Chondrocyte (in vitro differentiated cells): ENCODE measurements around the gene ATP2B2. TPM values are rescaled to one million over a fixed set of nuclear protein-coding genes. Genes with fewer than 3 reads are reported as not detected.
A peak's percentile ranks its signal among the peaks of the same experiment; 100 is the strongest.

Experiments used
- DNase-seq: peaks from one replicate; pipeline ENCODE4 v3.0.0; 2021; ENCODE audit warnings: mixed read lengths, low spot score
- H3K27ac Mint-ChIP-seq: one replicate; pipeline ENCODE4 v1.8.0; 2021; ENCODE audit warnings: mild to moderate bottlenecking, moderate library complexity, mixed read lengths; ENCODE audit not compliant: unreplicated experiment
- H3K27me3 Mint-ChIP-seq: 2 replicates; pipeline ENCODE4 v1.8.0; 2021; ENCODE audit warnings: low read depth, mixed read lengths
- H3K36me3 Mint-ChIP-seq: 2 replicates; pipeline ENCODE4 v1.8.0; 2021; ENCODE audit warnings: low read depth, mixed read lengths
- H3K4me1 Mint-ChIP-seq: 2 replicates; pipeline ENCODE4 v1.8.0; 2021; ENCODE audit warnings: low read depth, mild to moderate bottlenecking, mixed read lengths
- H3K4me3 Mint-ChIP-seq: one replicate; pipeline ENCODE4 v1.8.0; 2021; ENCODE audit warnings: mild to moderate bottlenecking, moderate library complexity, mixed read lengths; ENCODE audit not compliant: unreplicated experiment
- H3K9me3 Mint-ChIP-seq: 2 replicates; pipeline ENCODE4 v1.8.0; 2021; ENCODE audit warnings: low read depth, mixed read lengths
- CTCF ChIP-seq: fragments of 200-600 bp; sonication (generic); IDR thresholded peaks from 2 replicates; pipeline ENCODE4 v1.5.0; 2021; ENCODE audit warnings: antibody characterized with exemption, mild to moderate bottlenecking, moderate library complexity
- total RNA-seq: library from RNA; stranded (reverse); gene quantifications from 3 replicates; pipeline ENCODE4 v1.2.1, GENCODE V29; 2021

ATP2B2 gene
- total RNA-seq, 1 donor from 2014 or later: 0.25 TPM

- H3K27me3 Mint-ChIP-seq: peaks cover 32% of the 10 kb centered on the region
- peaks cover 5% of the 10 kb centered on the region for H3K4me1 Mint-ChIP-seq
- H3K27ac Mint-ChIP-seq: no peak overlapping the region
- DNase-seq: peak; percentile 37
- H3K36me3 Mint-ChIP-seq: no peaks in the 10 kb centered on the region
- no peaks in the 10 kb centered on the region for H3K9me3 Mint-ChIP-seq
- TF ChIP-seq CTCF: no peak
- H3K4me3 Mint-ChIP-seq: no peak overlapping the region
Observed at GRCh38 chr3:10502185-10502880, 3.1 kb downstream of the ATP2B2 start.

GRCh38 chr3:10501664-10502052, 3.7 kb downstream of the ATP2B2 start:
- Mint-ChIP-seq H3K4me1 (peaks cover 5% of the 10 kb centered on the region), H3K27ac (no peak overlapping the region), H3K4me3 (no peak overlapping the region), H3K9me3 (no peaks in the 10 kb centered on the region), H3K27me3 (peaks cover 35% of the 10 kb centered on the region), H3K36me3 (no peaks in the 10 kb centered on the region)
- DNase-seq: no peak
- TF ChIP-seq CTCF: no peak

GRCh38 chr3:10500717-10501663, 4.4 kb downstream of the ATP2B2 start:
- TF ChIP-seq CTCF: no peak
- Mint-ChIP-seq H3K36me3 (no peaks in the 10 kb centered on the region), H3K27me3 (peaks cover 42% of the 10 kb centered on the region), H3K4me3 (no peak overlapping the region), H3K9me3 (no peaks in the 10 kb centered on the region), H3K4me1 (peaks cover 5% of the 10 kb centered on the region), H3K27ac (no peak overlapping the region)
- DNase-seq: no peak

- H3K36me3 Mint-ChIP-seq: no peaks in the 10 kb centered on the region
- no peak for TF ChIP-seq CTCF
- no peak for DNase-seq
- H3K27me3 Mint-ChIP-seq: peaks cover 38% of the 10 kb centered on the region
- H3K4me3 Mint-ChIP-seq: no peak overlapping the region
- no peaks in the 10 kb centered on the region for H3K4me1 Mint-ChIP-seq
- H3K27ac Mint-ChIP-seq: no peak overlapping the region
- no peaks in the 10 kb centered on the region for H3K9me3 Mint-ChIP-seq
Observed at GRCh38 chr3:10498271-10498670, 7.1 kb downstream of the ATP2B2 start.

GRCh38 chr3:10497439-10497838, 7.9 kb downstream of the ATP2B2 start:
- TF ChIP-seq CTCF: no peak
- DNase-seq: no peak
- Mint-ChIP-seq H3K36me3 (no peaks in the 10 kb centered on the region), H3K27me3 (peaks cover 43% of the 10 kb centered on the region), H3K27ac (no peak overlapping the region), H3K9me3 (no peaks in the 10 kb centered on the region), H3K4me1 (no peaks in the 10 kb centered on the region), H3K4me3 (no peak overlapping the region)
